Stimulated activated CD4-positive, alpha-beta T cell treated with anti-CD3 and anti-CD28 coated beads, TNF-alpha, amount 100 ng/mL, for 48 hours (primary cell): ENCODE results near the gene ACOT7.

Experiments
- DNase-seq, 3 donors: peaks; one replicate each; pipeline ENCODE4 v3.0.0-alpha.2; 2020; ENCODE audit warnings: low read depth in 3 of 3

Gene ACOT7

GRCh38 chr1:6268415-6268814 lies 125.2 kb downstream of the ACOT7 start:
- no peak for DNase-seq

DNA sequence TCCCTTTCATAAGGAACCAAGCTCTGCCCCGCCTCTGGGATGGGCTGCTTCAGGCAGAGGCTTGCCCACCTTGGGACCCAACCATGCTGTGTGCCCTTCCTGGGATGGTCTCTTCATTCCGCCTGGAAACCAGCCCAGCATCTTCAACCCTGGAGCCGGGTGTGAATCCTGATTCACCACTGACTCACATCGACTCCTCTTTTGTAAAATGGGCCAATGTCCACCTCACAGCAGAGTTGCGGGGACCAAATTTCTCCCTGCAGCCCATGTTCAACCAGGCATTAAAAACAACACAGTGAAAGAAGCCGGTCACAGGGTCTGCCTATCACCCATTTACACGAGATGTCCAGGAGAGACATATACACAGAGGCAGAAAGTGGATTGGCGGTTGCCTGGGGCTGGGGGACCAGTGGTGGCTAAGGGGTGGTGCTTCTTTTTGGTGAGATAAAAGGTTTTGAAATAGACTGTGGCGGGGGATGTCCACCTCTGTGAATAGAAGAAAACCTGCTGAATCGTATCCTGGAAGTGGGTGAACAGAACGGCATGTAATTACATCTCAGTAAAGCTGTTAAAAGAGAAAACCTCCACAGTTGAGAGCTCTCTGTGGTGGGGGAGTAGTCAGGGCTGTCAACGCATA lies 125.8 kb downstream of the ACOT7 start:
- DNase-seq: no peak

DNA sequence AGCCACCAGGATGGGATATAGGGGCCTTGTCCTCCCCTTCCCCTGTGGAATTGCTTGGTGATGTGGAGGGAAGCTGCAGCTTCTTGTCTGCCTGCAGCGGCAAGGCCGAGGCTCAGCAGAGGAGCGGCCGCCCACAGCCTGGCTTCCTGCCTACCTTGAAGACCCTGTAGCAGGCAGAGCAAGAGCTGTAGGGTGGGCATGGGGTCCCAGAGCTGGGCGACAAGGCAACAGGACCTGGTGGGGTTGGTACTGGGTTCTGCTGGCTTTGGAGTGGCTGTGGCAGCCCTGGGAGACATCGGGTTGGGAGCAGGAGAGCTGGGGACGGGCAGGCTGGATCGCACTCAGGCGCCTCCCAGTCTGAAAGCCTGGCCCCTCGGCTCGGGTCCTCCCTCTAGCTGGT lies 126.9 kb downstream of the ACOT7 start:
- no peak for DNase-seq

GRCh38 chr1:6265151-6265550 lies 128.4 kb downstream of the ACOT7 start:
- DNase-seq: no peak

- no peak for DNase-seq
These were observed 129.9 kb downstream of the ACOT7 start for GRCh38 chr1:6263716-6264115.

- DNase-seq: no peak
These were observed 130.8 kb downstream of the ACOT7 start for GRCh38 chr1:6262555-6263420.

DNA sequence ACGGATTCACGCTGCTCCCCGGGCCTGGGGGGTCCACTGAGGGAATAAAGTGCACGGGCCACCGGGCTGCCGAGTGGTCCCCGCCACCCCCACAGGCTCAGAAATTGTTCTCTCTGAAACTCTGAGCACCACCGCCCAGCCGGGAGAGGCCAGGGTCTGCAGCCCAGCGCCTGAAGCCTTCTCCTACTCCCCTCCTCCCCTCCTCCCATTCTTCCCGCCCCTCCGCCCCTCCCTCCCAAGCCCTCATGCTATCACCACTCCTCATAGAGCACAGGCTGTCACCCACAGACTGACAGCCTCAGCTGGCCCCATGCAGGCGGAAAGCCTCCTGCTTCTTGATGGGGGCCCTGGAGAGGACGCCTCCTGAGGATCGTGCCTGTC lies 132.0 kb downstream of the ACOT7 start:
- DNase-seq: no peak

- DNase-seq: no peak
These were observed 132.5 kb downstream of the ACOT7 start, which contains the start of gene GPR153 for GRCh38 chr1:6260961-6261614. Gene GPR153, minus strand, starts transcription at chr1:6261098. Its CDS starts 6,193 bp downstream, at chr1:6254905.

GRCh38 chr1:6260433-6260934 lies 133.1 kb downstream of the ACOT7 start:
- DNase-seq: no peak

DNA sequence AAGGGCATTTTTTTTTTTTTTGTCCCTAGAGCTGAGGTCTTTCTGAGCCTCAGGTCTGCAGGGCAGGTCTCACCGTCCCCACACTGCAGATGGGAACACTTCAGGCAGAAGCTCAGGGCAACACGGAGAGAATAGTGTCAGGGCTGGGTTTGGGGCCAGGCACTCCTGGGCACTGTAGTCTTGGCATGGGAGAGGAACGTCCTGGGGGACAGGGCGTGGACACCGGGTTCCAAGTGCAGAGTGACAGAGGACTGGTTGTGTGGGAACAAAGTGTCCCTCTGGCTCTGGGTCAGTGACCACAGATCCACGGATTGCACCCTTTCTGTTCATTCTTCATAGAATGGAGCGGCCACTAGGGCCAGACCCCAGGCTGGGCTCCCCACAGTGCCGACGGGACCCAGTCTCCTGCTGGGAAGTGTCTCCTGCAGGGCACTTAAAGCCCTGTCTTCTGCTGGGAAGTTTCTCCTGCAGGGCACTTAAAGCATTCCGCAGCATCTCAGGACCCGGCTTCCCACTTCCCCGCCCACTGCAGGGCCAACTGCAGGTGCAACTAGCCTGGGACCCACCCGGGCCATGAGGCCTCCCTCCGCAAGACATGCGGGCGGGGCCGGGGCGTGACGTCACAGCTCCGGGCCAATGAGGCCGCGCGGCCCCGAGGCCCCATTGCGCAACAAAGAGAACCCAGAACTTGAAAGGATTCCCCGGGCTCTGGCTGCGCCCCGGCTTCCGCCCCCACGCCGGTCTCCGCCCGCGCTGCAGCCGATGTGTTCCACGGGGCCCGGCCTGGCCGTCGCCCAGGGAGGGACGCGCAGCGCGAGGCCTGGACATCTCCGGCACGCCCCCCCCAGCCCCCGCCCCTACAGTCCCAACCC lies 133.8 kb downstream of the ACOT7 start:
- peak; percentile 34 to 72 (median 41) for DNase-seq

DNA sequence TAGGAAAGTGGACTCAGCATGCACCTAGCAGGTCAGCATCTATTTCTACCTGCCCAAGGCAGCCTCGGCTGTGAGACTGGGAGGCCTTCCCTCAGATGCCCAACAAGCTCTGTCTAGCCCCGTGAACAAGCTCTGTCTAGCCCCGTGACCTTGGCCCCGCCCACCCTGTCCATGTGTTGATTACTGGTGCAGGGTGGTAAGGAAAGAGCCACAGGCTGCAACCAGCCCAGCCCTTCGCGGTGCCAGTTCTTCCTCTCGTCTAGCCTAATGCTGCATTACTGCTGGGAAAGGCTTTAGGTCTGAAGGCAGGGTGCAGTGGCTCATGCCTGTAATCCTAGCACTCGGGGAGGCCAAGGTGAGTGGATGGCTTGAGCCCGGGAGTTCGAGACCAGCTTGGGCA lies 134.9 kb downstream of the ACOT7 start:
- DNase-seq: no peak

- no peak for DNase-seq
These were observed 136.0 kb downstream of the ACOT7 start for GRCh38 chr1:6257541-6258069.

DNA sequence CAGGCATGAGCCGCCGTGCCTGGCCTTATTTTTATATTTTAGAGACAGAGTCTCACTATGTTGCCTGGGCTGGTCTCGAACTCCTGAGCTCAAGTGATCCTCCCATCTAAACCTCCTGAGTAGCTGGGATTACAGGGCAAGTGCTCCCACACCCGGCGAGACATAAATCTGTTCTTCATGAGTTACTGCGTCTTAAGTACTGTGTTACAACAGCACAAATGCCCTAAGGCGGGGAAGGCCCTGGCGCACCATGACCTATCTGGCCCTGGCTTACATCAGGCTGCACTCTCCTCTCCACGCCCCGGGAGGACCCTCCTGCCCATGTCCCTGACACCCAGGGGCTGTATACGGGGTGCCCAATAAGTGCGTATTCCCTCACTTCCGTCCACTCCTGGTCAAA lies 136.9 kb downstream of the ACOT7 start:
- no peak for DNase-seq

- DNase-seq: no peak
These were observed 138.9 kb downstream of the ACOT7 start for GRCh38 chr1:6254691-6255090.

DNA sequence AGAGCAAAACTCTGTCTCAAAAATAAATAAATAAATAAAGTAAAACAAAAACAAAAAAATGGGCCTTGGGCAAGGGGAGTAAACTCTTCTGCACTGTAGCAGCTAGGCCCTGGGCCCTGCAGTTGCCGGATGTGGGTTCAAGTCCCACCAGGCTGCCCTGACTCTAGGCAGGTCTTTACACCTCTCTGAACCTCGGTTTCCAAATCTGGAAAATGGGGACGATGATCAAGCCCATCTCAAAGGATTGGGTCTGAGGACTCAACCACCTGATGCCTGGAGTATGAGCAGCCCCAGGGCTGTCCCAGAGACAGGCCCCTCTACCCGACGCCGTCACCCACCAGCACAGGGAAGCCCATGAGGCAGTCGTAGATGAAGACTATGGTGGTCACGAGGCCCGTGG lies 140.2 kb downstream of the ACOT7 start:
- DNase-seq: no peak

DNA sequence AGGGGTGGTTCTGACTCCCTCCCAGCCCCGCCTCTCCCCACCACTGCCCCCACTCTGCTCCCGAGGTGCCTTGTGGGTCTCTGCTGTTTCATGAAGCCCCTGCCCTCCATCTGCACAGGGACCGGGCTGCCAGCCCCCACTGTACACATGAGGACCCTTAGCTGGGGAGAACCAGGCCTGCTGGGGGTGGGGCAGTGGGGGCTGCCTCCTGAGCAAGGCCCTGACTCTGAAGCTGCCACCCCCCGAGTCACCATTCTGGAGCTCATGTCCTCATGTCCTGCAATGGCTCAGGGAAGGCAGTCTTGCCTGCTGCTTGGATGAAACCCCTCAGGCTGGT lies 141.2 kb downstream of the ACOT7 start:
- no peak for DNase-seq

GRCh38 chr1:6251681-6252373 lies 141.7 kb downstream of the ACOT7 start:
- DNase-seq: no peak

DNA sequence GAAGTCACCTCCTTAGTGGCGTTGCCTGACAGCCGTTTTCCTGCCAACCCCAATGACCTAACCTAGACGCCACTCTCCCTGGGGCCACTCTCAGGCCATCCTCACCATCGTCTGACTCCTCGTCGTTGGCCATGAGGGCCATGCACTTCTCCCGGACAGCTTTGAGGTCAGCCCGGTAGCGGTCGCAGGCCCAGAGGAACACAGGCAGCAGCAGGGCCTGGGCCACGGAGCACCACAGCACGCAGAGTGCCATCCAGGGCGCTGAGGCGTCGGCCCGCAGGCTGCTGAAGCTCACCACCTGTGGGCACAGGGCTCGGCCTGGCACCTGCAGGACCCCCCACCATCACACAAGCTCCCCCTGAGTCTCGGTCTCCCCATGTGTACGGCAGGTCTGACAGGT lies 142.3 kb downstream of the ACOT7 start:
- DNase-seq: no peak

- DNase-seq: no peak
These were observed 143.6 kb downstream of the ACOT7 start for GRCh38 chr1:6249739-6250689.
